Measurements from ENCODE around the gene ZFR2. TPM values are rescaled to one million over a fixed set of nuclear protein-coding genes. Genes with fewer than 3 reads are reported as not detected.

The ZFR2 gene
- polyA plus RNA-seq, 1 of the 3 experiments (the other 2 are of a cell fraction) = 0.44 TPM

DNA sequence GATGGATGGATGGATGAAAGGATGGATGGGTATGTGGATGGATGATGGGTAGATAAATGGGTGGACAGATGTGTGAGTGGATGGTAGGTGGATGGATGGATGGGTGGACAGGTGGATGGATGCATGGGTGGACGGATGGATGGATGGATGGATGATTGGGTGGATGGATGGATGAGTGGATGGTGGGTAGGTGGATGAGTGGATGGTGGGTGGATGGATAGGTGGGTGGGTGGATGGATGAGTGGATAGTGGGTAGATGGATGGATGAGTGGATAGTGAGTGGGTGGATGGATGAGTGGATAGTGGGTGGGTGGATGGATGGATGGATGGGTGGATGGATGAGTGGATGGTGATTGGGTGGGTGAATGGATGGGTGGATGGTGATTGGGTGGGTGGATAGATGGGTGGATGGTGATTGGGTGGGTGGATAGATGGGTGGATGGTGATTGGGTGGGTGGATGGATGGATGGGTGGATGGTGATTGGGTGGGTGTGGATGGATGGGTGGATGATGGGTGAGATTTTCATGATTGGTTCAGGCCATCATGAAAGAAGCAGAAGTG lies 92.3 kb downstream of the ZFR2 start (continued):
- TF ChIP-seq FOXM1 (IDR thresholded peaks at IDR 0.05; ENCODE audit: low read depth) = no peak
- no peak for TF ChIP-seq TEAD4 (IDR thresholded peaks at IDR 0.05; ENCODE audit: borderline replicate concordance, insufficient read depth)
- no peak for TF ChIP-seq SMC3 (IDR thresholded peaks at IDR 0.05; ENCODE audit: low read depth, low read length)
- TF ChIP-seq JUND (IDR thresholded peaks at IDR 0.05) = no peak
- no peak for TF ChIP-seq TAF1 (IDR thresholded peaks at IDR 0.05; ENCODE audit: borderline replicate concordance, low read depth, low read length)
- TF ChIP-seq, protein P1, sequence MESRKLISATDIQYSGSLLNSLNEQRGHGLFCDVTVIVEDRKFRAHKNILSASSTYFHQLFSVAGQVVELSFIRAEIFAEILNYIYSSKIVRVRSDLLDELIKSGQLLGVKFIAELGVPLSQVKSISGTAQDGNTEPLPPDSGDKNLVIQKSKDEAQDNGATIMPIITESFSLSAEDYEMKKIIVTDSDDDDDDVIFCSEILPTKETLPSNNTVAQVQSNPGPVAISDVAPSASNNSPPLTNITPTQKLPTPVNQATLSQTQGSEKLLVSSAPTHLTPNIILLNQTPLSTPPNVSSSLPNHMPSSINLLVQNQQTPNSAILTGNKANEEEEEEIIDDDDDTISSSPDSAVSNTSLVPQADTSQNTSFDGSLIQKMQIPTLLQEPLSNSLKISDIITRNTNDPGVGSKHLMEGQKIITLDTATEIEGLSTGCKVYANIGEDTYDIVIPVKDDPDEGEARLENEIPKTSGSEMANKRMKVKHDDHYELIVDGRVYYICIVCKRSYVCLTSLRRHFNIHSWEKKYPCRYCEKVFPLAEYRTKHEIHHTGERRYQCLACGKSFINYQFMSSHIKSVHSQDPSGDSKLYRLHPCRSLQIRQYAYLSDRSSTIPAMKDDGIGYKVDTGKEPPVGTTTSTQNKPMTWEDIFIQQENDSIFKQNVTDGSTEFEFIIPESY (IDR thresholded peaks at IDR 0.05; ENCODE audit: borderline replicate concordance, low read depth) = no peak
- no peak for TF ChIP-seq EZH2phosphoT487 (IDR thresholded peaks at IDR 0.05; ENCODE audit: borderline replicate concordance, low read depth)
- TF ChIP-seq RFX5 (IDR thresholded peaks at IDR 0.05; ENCODE audit: low read length) = no peak

DNA sequence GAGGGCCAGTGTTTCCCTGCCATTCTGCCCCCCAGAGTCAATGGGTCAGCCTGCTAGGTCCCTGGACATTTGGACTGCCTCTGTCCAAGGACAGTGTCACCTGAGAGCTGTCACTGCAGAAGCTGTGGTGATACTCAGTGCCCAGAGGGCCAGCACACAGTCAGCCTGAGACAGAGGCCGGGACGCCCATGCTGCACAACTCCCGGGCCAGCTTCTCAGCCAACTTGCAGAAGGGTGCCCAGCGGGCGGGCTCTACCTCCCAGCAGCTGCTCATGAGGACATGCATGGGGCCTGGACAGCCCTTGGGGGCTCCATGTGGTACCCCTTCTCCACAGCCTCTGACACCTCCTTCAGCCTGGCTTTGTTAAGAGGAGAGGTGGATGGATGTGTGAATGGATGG lies 93.0 kb downstream of the ZFR2 start:
- no peaks in the 10 kb centered on the region for H3K4me1 ChIP-seq (ENCODE audit: control insufficient read depth in 1 of 2, insufficient read depth in 2 of 2, low read depth in 1 of 2, low read length in 1 of 2)
- ChIA-PET POLR2A (no interaction called here), CTCF (interaction anchor here (0.8 kb wide), 1 partner anchor 54 kb away, joined by 3 read pairs; no protein-coding TSS in a partner anchor)
- H4K20me1 ChIP-seq (ENCODE audit: insufficient read depth) = no peaks in the 10 kb centered on the region
- peaks cover 22% of the 10 kb centered on the region for H3K27me3 ChIP-seq (ENCODE audit: insufficient read depth)
- no peaks in the 10 kb centered on the region for H3K9me3 ChIP-seq
- H3K79me2 ChIP-seq (ENCODE audit: insufficient read depth) = no peaks in the 10 kb centered on the region
- no peak overlapping the region for H2AFZ ChIP-seq (ENCODE audit: low read depth)
- no peaks in the 10 kb centered on the region for H3F3A ChIP-seq (replicated peaks; ENCODE audit: insufficient read depth)
- TF ChIP-seq TAF1 (IDR thresholded peaks at IDR 0.05; ENCODE audit: borderline replicate concordance, low read depth, low read length) = no peak
- TF ChIP-seq, protein P2, sequence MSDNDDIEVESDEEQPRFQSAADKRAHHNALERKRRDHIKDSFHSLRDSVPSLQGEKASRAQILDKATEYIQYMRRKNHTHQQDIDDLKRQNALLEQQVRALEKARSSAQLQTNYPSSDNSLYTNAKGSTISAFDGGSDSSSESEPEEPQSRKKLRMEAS (IDR thresholded peaks at IDR 0.05; ENCODE audit: low read depth) = no peak
- TF ChIP-seq, protein P3, sequence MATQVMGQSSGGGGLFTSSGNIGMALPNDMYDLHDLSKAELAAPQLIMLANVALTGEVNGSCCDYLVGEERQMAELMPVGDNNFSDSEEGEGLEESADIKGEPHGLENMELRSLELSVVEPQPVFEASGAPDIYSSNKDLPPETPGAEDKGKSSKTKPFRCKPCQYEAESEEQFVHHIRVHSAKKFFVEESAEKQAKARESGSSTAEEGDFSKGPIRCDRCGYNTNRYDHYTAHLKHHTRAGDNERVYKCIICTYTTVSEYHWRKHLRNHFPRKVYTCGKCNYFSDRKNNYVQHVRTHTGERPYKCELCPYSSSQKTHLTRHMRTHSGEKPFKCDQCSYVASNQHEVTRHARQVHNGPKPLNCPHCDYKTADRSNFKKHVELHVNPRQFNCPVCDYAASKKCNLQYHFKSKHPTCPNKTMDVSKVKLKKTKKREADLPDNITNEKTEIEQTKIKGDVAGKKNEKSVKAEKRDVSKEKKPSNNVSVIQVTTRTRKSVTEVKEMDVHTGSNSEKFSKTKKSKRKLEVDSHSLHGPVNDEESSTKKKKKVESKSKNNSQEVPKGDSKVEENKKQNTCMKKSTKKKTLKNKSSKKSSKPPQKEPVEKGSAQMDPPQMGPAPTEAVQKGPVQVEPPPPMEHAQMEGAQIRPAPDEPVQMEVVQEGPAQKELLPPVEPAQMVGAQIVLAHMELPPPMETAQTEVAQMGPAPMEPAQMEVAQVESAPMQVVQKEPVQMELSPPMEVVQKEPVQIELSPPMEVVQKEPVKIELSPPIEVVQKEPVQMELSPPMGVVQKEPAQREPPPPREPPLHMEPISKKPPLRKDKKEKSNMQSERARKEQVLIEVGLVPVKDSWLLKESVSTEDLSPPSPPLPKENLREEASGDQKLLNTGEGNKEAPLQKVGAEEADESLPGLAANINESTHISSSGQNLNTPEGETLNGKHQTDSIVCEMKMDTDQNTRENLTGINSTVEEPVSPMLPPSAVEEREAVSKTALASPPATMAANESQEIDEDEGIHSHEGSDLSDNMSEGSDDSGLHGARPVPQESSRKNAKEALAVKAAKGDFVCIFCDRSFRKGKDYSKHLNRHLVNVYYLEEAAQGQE (IDR thresholded peaks at IDR 0.05; ENCODE audit: low read depth, low read length) = no peak
- TF ChIP-seq SMC3 (IDR thresholded peaks at IDR 0.05; ENCODE audit: low read depth, low read length) = no peak
- no peak for TF ChIP-seq RAD21 (IDR thresholded peaks at IDR 0.05; ENCODE audit: low read length)
- no peak for TF ChIP-seq TEAD4 (IDR thresholded peaks at IDR 0.05; ENCODE audit: borderline replicate concordance, insufficient read depth)
- no peak for TF ChIP-seq NFIC (IDR thresholded peaks at IDR 0.05; ENCODE audit: borderline replicate concordance)
- TF ChIP-seq, protein P1 (IDR thresholded peaks at IDR 0.05; ENCODE audit: borderline replicate concordance, low read depth) = no peak
- TF ChIP-seq, protein P4, sequence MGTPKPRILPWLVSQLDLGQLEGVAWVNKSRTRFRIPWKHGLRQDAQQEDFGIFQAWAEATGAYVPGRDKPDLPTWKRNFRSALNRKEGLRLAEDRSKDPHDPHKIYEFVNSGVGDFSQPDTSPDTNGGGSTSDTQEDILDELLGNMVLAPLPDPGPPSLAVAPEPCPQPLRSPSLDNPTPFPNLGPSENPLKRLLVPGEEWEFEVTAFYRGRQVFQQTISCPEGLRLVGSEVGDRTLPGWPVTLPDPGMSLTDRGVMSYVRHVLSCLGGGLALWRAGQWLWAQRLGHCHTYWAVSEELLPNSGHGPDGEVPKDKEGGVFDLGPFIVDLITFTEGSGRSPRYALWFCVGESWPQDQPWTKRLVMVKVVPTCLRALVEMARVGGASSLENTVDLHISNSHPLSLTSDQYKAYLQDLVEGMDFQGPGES (IDR thresholded peaks at IDR 0.05; ENCODE audit: low read depth, low read length) = no peak
- TF ChIP-seq, protein P5, sequence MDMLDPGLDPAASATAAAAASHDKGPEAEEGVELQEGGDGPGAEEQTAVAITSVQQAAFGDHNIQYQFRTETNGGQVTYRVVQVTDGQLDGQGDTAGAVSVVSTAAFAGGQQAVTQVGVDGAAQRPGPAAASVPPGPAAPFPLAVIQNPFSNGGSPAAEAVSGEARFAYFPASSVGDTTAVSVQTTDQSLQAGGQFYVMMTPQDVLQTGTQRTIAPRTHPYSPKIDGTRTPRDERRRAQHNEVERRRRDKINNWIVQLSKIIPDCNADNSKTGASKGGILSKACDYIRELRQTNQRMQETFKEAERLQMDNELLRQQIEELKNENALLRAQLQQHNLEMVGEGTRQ (IDR thresholded peaks at IDR 0.05; ENCODE audit: borderline replicate concordance, low read depth, low read length) = no peak
- TF ChIP-seq EZH2phosphoT487 (IDR thresholded peaks at IDR 0.05; ENCODE audit: borderline replicate concordance, low read depth) = no peak
- no peak for TF ChIP-seq EP300 (IDR thresholded peaks at IDR 0.05; ENCODE audit: borderline replicate concordance in 1 of 2, low read depth in 1 of 2, low read length in 1 of 2)
- H3K27ac ChIP-seq (ENCODE audit: low read depth in 2 of 2, low read length in 1 of 2) = no peak overlapping the region
- H3K36me3 ChIP-seq (replicated peaks in 1 of 2; ENCODE audit: control insufficient read depth in 1 of 2, insufficient read depth in 2 of 2, low read length in 1 of 2) = no peaks in the 10 kb centered on the region
- no peak overlapping the region for H3K9ac ChIP-seq
- no peak overlapping the region for H3K4me2 ChIP-seq
- no peak for DNase-seq
- H3K4me3 ChIP-seq (ENCODE audit: low read depth in 2 of 2, low read length in 1 of 2) = no peak overlapping the region
- 69% methylated on average over 3 of the region's 5 CpGs for WGBS (ENCODE audit: low lambda C conversion rate)
- no peaks in the 10 kb centered on the region for H3K9me2 ChIP-seq
